Suppressor macrophage (primary cell): ENCODE data around the gene GULP1.
"Not testable (repeated sequence)": the region's sequence is repeated elsewhere in the genome, so short reads cannot be mapped to it uniquely, and the experiment has no call there.

Experiments
- DNase-seq, 4 experiments: peaks; one replicate each; pipeline ENCODE4 v3.0.0-alpha.2; 2020 to 2022

Gene GULP1

DNA sequence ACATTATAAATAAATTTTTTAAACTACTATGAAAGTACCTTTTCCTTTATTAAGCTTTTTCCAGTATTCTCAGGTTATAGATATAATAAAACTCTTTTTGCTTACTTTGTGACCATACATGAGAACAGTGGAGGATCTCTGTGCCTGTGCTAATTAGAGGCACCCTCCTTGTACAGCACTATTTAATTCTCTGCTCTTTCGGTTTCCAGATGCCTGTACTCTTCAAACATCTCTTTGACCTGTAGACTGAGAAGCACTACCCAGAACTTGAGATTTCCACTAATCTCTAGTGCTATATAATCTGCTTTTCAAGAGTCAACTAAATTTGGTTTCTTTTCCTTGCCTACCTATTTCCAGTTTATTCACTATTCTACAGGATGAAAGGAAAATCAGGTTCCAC, 131.1 kb downstream of the GULP1 start:
- DNase-seq = no peak

DNA sequence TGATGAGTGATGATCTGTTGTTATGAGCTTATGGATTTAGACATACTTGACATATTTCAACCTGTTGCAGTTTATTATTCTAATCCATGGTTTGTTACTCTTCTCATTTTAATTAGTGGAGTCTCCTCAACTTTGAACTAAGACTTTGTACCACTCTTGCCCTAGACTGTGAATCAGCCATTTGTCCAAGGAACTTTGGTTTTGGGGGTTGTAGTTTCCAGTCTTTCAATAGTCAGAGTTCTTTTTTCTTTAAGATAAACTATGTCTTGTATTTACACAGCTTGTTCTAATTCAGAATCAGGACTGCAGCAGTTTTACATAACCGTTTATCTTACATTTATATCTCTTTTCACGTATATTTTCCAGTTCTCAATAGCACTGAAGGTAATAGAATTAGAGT, 133.6 kb downstream of the GULP1 start:
- DNase-seq = no peak

DNA sequence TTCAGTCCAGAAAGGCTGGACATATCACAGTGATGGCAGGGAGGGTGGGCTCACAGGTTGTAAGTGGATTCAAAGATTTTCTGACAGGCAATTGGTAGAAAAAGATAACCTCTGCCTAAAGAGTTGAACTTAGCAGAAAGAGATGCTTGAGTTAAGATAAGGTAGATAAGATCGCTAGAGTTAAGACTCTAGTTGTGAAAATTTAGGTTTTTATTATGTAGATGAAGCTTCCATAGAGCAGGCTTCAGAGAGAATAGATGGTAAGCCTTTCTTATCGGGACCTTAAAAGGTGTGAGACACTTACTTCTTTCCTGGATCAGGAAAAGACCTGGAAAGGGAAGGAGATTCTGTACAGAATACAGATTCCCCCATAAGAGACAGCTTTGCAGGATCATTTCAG, 134.4 kb downstream of the GULP1 start:
- no peak for DNase-seq

DNA sequence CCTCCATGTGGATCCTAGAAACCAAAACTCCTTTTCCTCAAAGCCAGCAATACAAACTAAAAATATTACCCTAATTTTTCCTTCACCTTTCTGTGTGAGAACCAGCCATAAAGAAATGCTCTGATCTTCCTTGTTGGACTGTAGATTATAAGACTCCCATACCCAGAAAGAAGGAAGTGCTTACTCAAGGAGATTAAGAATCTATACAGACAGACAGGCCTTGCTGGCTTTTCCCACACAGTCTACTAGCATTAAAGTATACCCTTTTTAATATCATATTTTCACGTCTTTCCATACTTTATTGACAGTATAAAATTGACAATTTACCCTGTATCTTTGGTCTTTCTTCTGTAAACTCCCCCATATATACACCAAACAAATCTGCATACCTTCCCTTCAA, 139.0 kb downstream of the GULP1 start:
- no peak for DNase-seq

DNA sequence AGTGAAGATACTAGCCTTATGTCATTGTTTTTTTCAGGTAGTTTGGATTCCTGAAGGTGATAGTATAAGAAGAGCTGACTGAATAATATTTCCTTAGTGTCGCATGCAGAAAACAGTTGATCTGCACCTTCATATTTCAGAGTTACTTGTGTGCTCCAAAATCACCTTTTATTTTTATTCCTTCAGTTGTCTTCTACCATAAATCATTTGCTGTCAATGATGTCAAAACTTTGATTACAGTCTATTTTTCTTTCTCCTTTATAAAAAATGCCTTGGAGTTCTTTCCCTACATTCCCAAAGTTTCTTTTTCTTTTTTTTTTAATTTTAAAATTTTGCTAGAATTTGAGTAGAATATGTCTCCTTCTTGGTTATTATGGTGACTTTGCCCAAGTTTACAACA, 142.3 kb downstream of the GULP1 start:
- no peak for DNase-seq

DNA sequence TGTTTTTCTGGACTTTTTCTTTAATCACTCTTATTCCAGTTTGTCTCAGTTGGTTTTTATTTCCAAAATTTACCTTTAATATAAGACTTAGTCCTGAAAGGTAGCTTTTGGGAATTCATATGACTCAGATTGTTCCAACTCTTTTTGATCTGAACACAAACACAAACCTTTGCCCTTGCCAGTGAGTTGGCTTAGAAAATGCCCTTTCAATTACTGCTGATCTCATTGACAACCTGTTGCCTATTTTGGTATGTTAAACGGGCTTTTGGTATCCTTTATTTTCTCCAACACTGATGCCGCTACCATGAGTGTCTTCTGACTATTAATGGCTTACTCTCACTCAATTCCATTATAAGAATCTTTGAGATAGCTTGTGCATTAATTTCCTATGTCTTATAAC, 143.4 kb downstream of the GULP1 start:
- no peak for DNase-seq

DNA sequence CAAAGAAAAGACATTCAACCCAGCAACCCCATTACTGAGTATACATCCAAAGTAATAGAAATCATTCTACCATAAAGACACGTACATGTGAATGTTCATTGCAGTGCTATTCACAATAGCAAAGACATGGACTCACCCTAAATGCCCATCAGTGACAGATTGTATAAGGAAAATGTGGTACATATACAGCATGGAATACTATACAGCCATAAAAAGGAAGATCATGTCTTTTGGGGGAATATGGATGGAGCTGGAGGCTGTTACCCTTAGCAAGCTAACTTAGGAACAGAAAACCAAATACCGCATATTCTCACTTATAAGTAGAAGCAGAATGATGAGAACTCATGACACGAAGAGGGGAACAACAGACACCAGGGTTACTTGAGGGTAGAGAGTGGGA, 145.9 kb downstream of the GULP1 start:
- no peak for DNase-seq

DNA sequence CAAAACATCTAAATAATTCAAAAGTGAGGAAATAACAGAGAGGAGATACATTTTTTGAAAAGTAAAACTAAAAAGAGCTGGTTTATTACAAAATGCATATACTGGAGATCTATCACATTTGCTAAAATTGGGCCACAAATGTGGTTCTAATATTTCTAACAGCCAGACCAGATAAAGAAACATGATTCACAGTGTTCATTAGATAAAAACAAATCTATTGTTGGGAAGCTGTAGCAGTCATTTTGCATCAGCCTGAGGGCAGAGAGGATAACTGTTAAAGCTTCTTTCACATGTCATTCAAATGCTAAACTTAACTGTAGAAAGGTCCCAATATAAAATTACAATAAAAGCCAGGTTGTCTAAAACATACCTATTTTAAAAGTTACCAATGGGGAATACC, 148.3 kb downstream of the GULP1 start:
- DNase-seq = no peak

DNA sequence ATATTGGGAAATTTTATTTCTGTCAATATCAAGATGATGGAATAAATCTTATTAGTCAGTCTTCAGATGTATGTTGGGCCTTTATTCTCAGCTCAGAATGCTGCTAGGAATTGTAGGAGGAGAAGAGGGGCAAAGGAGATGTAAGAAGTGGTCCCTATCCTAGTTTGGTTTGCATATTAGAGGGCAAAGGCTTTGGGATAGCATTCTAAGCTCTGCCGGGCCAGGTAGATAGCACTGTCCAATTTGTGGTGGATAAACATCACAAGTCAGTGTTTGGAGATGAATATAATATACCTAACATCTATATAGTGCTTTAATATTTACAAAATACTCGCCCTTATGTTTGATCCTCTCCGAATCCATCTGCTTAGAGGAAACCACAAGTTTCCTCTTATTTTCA, 149.2 kb downstream of the GULP1 start:
- DNase-seq = no peak

DNA sequence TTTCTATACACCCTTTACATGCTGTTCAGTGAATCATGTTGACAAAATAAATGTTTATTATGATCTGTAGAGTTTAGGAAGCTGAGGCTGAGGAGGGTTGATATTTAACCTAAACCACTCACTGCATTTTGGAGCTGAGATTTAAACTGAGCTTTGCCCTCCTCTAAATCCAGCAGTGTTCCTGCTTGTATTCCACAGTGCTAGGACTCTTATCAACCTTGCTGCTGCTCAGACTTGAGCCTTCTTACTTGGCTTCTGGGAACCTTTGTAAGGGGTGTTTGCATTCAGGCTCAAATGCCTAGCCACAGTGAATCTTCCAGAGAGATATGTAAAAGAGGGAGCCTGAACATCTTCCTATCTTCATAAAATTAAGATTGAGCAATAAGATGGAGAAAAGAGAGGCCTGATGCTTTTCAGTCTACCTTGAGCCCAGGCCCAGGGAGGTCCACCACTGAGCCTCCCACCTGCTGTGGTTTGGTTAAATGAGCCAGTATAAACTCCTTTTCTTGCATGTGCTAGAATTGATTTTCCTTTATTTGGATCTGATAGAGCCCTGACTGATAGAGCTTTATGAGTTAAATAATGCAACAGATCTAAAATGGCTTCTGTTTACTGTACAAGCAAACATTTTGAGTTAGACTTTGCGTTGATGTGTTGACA, 149.7 kb downstream of the GULP1 start:
- DNase-seq = no peak

DNA sequence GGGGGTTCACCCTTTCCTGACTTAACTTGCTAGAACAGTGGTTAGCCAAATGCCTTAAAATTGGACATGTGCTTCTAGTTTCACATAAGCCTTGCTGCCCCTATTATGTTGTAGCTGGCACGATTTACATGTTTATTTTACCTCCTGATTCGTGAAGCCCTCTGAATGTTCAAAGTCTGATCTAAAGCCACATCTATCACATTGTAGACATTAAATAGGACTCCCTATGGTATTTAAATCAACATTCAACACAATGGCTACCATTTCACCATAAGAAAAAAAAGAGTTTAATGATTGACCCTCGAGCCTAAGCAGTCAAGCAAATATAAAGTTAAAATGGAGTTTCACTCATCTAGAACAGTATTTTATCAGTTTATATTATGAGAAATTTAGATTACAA, 151.5 kb downstream of the GULP1 start:
- no peak for DNase-seq

DNA sequence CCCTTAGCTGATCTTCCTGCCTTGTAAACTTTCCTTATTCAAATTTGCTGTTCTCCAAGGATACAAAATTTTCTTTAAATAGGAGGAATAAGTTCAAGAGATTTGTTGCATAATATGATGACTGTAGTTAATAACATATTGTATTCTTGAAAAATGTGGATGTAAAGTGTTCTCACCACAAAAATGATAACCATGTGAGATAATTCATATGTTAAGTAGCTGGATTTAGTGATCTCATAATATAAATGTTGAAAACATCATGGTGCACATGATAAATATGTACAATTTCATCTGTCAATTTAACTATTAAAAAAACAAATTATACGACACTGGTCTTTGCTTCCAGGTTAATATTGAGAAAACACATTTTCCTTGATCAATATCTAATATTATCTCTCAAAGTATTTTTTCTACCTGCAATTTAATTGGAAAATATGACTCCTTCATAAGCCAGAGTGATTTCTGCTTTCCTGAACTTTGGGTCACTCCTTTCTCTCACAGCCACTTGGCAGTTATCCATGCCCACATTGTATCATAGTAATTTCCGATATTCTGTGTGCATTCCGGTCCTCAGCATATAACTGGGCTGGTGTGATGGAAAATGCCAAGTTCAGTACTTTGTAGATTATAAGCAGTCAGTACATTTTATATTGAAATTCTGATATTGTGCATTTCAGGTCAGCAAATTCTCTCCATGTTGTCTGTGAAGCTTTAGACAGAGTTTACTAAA, 152.6 kb downstream of the GULP1 start:
- DNase-seq = no peak

DNA sequence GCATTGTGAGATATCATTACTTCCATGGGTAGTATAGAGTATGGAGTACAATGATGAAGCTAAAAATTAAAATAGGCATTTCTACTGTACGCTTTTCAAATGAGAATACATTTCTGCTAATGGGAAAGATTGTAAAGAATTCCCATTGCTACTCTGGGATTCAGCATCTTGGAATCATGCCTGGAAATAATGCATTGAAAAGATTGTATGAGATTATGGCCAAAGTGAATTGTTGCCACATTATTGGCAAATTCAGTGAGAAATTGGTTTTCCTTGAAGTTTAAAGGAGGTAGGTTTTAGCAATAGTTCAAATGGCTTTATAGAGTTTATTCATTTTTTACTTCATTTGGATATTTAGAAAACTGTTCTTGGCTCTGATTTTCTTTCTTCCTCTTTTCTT, 157.9 kb downstream of the GULP1 start:
- no peak for DNase-seq

DNA sequence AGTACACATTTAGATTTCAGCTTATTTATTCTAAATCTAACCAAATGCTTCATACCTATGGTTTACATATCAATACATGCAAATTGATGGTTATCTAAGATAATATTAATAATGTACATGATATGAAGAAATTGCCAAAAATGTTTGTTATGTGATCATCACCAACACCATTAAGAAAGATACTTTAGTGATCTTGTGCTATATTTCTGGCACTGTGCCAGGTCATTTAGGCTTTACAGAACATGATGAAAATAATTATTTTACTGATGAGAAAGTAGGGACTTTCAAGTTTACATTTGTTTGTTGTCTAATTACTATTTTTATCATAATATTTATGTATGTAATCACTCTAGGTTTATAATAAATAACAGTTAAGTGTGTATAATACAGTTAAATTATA, 158.3 kb downstream of the GULP1 start:
- peak in 1 of 4 experiments; percentile 13 for DNase-seq

DNA sequence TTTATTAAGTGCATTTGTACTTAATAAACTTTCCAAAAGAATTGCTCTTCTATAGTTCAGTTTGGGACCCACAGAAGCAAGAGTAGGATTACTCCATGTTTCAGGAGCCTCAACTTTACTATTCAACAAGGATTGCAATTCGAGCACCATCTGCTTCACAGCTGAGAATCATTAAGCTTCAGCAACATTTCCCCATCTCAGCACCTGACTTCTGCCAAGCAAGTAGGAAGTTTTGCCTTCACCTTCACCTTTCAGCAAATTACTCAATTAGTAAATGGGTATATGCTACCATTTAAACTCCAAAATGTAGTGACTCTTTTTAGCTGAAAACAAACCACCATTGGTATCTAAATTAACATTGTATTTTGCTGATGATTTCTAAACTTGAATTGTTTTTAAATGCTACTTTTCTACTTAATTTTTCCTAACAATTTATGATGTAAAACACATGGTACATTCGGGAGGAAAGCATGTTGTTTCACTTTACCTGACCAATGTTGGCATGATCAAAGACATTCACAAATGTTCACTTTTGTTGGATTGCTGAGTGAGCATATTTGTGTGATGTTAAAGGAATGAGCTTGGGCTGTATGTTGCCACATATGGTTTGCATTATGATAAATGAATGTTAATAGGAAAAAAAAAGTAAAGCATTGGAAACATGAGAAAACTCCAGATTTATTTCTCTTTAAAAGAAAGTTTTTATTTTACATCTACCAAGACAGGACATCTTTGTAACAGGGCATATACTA, 159.2 kb downstream of the GULP1 start:
- no peak for DNase-seq

DNA sequence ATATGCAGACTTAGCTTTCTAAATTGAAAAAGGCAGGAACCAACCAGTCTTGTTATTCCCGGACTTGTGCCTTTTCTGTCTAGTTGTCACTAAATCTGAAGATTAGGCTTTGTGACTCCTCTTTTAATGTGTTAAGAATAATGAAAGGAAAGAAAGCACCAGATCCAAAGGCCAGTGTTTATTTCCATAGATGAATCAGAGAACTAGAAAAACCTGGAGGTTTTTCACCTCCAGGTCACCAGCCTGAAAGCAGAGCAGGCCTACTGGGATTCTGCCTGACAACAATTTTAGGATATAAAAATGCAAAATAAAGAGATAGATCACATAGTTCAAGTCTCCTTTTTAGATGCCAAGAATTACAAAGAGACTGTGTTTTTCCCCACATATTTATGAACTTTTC, 160.4 kb downstream of the GULP1 start:
- DNase-seq = no peak

DNA sequence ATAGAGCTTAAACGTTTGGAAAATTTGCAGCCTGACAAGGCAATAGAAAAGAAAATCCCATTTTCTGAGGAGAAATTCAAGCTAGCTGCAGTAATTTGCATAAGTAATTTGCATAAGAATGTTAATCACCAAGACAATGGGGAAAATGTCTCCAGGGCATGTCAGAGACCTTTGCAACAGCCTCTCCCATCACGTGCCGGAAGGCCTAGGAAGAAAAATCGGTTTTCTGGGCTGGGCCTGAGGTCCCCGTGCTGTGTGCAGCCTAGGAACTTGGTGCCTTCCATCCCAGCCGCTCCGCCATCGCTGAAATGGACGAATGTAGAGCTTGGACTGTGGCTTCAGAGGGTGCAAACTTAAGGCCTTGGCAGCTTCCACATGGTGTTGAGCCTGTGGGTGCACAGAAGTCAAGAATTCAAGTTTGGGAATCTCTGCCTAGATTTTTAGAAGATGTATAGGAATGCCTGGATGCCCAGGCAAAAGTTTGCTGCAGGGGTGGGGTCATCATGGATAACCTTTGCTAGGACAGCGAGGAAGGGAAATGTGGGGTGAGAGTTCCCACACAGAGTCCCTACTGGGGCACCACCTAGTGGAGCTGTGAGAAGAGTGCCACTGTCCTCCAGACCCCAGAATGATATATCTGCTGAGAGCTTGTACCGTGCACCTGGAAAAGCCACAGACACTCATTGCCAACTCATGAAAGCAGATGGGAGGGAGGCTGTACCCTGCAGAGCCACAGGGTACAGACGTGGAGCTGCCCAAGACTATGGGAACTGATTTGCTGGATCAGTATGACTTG, 164.6 kb downstream of the GULP1 start:
- no peak for DNase-seq

DNA sequence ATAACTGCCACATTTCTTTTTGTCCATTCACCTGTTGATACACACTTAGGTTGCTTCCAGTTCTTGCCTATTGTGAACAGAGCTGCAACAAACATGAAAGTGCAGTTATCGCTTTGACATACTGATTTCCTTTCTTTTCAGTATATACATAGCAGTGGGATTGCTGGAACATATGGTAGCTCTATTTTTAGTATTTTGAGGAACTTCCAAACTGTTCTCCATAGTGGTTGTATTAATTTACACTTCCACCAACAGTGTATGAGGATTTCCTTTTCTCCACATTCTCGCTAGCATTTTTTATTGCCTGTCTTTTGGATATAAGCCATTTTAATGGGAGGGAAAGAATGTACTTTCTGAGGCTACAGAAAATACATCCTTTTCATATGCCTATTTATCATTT, 167.4 kb downstream of the GULP1 start:
- DNase-seq = no peak

DNA sequence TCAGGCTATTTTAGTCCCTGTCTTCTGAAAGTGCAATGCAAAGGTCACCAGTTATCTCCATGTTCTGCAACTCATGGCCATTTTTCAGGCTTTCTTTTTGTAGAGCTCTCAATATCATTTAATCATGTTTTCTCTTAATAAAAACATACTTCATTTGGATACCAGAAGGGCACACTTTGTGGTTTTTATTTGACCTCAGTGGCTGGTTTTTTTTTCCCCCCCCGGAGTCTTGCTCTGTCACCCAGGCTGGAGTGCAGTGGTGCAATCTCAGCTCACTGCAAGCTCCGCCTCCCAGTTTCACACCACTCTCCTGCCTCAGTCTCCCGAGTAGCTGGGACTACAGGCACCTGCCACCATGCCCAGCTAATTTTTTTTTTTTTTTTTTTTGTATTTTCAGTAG, 174.4 kb downstream of the GULP1 start:
- DNase-seq = not testable (repeated sequence)

DNA sequence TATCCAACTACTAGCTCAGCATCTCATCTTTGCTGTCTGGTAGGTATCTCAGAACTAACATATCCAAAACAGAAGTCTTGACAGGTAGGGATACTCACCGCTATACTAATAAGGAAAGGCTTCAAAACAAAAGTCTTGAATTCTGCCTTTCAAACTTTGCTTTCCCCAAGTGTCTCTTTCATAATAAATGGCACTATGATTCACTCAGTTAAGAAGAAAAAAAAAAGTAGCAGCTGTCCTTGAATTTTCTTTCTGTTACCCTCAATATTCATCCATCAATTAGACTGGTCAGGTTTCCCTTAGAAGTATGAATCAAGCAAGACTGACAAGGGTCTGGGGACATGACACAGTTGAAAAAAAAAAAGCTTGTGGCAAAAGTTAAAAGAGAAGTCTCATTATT, 175.1 kb downstream of the GULP1 start:
- DNase-seq = no peak

DNA sequence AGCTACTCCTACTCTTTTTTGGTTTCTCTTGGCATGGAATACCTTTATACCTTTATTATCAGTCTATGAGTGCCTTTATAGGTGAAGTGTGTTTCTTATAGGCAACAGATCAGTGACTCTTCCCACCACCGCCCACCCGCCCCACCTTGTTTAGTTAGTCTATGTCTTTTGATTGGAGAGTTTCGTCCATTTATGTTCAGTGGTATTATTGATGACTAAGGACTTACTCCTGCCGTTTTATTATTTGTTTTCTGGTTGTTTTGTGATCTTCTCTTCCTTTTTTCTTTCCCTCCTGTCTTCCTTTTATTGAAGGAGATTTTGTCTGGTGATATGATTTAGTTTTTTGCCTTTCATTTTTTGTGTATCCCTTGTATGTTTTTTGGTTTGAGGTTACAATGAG, 179.5 kb downstream of the GULP1 start:
- no peak for DNase-seq

DNA sequence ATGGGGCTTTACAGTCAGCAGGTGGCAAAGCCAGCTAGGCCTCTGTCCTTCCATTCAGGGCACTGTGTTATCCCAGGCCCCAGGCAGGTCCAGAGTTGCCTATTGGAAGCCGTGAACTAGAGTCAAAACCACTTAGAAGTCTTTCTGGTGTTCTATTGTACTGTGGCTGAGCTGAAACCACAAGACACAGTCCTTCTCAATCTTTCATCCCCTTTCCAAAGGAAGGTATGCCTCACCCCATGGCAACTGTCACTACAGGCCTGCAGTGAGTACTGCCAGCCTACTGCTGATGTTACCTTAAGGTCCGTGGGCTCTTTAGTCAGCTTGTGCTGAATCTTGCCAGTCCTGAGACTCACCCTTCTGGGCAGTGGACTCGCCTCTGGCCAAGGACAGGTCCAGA, 181.6 kb downstream of the GULP1 start:
- DNase-seq = no peak

DNA sequence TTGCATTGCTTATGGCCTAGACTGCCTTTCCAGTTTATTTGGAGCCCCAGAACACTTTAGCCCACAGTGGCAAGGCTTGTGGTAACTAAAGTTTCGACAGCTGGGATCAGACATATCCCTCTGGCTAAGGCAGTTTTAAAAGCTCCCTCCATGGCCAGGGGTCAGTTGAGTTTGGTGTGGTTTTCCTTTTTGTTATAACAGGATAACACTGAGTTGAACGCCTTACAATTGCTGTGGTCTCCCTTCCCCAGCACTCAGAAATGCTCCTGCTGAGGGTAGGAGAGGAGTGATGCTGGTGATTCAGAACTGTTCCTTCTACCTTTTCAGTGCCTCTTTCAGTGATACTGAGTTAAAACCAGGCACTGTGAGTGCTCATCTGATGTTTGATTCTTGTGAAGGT, 182.6 kb downstream of the GULP1 start:
- DNase-seq = no peak
